Measurements from ENCODE around the gene ZNF385A. TPM values are rescaled to one million over a fixed set of nuclear protein-coding genes. Genes with fewer than 3 reads are reported as not detected.
A peak's percentile ranks its signal among the peaks of the same experiment; 100 is the strongest.

The ZNF385A gene
- total and polyA plus RNA-seq, 9 of the 15 experiments (the other 6 are each of a cell fraction or from before 2014, with no cell fraction given), result 1.0 to 111 (median 7.7) TPM

- TF ChIP-seq EGR1 (conservative IDR thresholded peaks at IDR 0.05), result no peak
- 0 out of 4 replicates have a peak, but pooled peaks of 1 of the 2 experiments have one; percentile 1 for TF ChIP-seq RCOR1 (IDR thresholded peaks at IDR 0.05; ENCODE audit: borderline replicate concordance in 1 of 2, low read depth in 2 of 2, low read length in 2 of 2)
- TF ChIP-seq PHF20 (IDR thresholded peaks at IDR 0.05; ENCODE audit: partially characterized antibody), result no peak
- TF ChIP-seq NR2C2 (CRISPR knock-in tag; IDR thresholded peaks at IDR 0.05), result no peak
- 0 out of 2 replicates have a peak, but pooled peaks have one; percentile 7 for TF ChIP-seq NR2C2 (tag; IDR thresholded peaks at IDR 0.05)
- no peak for TF ChIP-seq POU5F1 (IDR thresholded peaks at IDR 0.05; ENCODE audit: borderline replicate concordance, low read depth, low read length, partially characterized antibody)
- TF ChIP-seq HDAC3 (IDR thresholded peaks at IDR 0.05; ENCODE audit: borderline replicate concordance, partially characterized antibody), result no peak
- no peak for TF ChIP-seq ZNF239 (CRISPR knock-in tag; IDR thresholded peaks at IDR 0.05)
- TF ChIP-seq ETV5 (CRISPR knock-in tag; IDR thresholded peaks at IDR 0.05; ENCODE audit: low read depth), result 0 out of 2 replicates have a peak, but pooled peaks have one; percentile 27
- TF ChIP-seq CLOCK (CRISPR knock-in tag; IDR thresholded peaks at IDR 0.05; ENCODE audit: borderline replicate concordance), result no peak
- 0 out of 2 replicates have a peak, but pooled peaks have one; percentile 51 for TF ChIP-seq ATF7 (IDR thresholded peaks at IDR 0.05)
- TF ChIP-seq RFX5 (IDR thresholded peaks at IDR 0.05; ENCODE audit: low read depth, low read length), result no peak
- TF ChIP-seq DLX4 (CRISPR knock-in tag; IDR thresholded peaks at IDR 0.05), result no peak
- no peak for TF ChIP-seq CHD1 (IDR thresholded peaks at IDR 0.05; ENCODE audit: low read length)
- no peak for TF ChIP-seq ZHX1 (conservative IDR thresholded peaks at IDR 0.05; ENCODE audit: low read length)
- no peak for TF ChIP-seq ZZZ3 (IDR thresholded peaks at IDR 0.05)
- TF ChIP-seq ZBTB7A (IDR thresholded peaks at IDR 0.05; ENCODE audit: borderline replicate concordance, control insufficient read depth, low read depth, low read length), result peak; percentile 28; the same call in 1 of the 2 replicates
- no peak for TF ChIP-seq MXI1 (IDR thresholded peaks at IDR 0.05; ENCODE audit: low read depth, low read length)
- TF ChIP-seq KDM1A (IDR thresholded peaks at IDR 0.05), result no peak
- TF ChIP-seq AFF4 (CRISPR knock-in tag; IDR thresholded peaks at IDR 0.05), result no peak
Measured at GRCh38 chr12:54420766-54421144, 36.2 kb upstream of the ZNF385A start (continued).
